A673 (cell line): ENCODE data around the gene NUP188.

Experiments used
- EZH2 ChIP-seq: fragments of 200-600 bp; sonication (generic); IDR thresholded peaks from 2 replicates; pipeline ENCODE4 v1.6.1; 2017; ENCODE audit warnings: borderline replicate concordance, low read depth, mild to moderate bottlenecking, mixed read lengths, antibody characterized with exemption, low read length; ENCODE audit not compliant: poor library complexity, severe bottlenecking
- TF ChIP-seq, protein P1 (sequence below): fragments of 300-800, 200-600 bp; sonication (generic); conservative IDR thresholded peaks from 2 replicates; pipeline ENCODE4 v1.5.1; 2017; ENCODE audit warnings: low read depth, mild to moderate bottlenecking, antibody characterized with exemption, low read length, moderate library complexity, mixed read lengths

DNA sequence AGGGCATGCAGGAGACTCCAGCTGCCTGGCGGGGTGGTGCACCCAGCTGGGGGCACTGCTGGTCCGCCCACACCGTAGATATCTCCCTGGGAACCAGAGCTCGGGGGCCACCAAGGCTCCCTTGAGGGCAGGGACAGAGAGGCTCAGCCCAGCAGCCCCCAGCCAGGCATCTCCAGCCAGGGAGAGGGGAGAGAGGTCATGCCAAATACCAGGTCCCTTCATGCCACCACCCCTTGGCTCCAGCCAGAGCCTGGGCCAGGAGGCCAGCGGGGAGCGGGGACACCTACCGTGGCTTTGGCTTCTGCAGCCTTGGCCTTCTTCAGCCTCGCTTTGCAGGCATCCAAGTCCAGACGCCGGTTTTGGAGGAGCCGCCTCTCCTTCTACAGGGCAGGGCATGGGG lies 66.6 kb downstream of the NUP188 start:
- no peak for TF ChIP-seq EZH2
- TF ChIP-seq, protein P1, sequence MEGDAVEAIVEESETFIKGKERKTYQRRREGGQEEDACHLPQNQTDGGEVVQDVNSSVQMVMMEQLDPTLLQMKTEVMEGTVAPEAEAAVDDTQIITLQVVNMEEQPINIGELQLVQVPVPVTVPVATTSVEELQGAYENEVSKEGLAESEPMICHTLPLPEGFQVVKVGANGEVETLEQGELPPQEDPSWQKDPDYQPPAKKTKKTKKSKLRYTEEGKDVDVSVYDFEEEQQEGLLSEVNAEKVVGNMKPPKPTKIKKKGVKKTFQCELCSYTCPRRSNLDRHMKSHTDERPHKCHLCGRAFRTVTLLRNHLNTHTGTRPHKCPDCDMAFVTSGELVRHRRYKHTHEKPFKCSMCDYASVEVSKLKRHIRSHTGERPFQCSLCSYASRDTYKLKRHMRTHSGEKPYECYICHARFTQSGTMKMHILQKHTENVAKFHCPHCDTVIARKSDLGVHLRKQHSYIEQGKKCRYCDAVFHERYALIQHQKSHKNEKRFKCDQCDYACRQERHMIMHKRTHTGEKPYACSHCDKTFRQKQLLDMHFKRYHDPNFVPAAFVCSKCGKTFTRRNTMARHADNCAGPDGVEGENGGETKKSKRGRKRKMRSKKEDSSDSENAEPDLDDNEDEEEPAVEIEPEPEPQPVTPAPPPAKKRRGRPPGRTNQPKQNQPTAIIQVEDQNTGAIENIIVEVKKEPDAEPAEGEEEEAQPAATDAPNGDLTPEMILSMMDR, result no peak
